Gastroesophageal sphincter (tissue), 3 donors: ENCODE results near the gene LRRC47.

Experiments used
- CTCF ChIP-seq, 4 experiments: fragments of 200-600 bp in 2 of 4; fragments of 450-650 bp in 2 of 4; sonication (generic) in 1 of 4; IDR thresholded peaks; one replicate each; pipeline ENCODE4 v1.5.1; 2017 to 2019; ENCODE audit warnings: antibody characterized with exemption in 4 of 4, mild to moderate bottlenecking in 2 of 4, moderate library complexity in 2 of 4
- POLR2A ChIP-seq, 2 donors: fragments of 450-650 bp; IDR thresholded peaks; one replicate each; pipeline ENCODE4 v1.6.1; 2017; ENCODE audit warnings: antibody characterized with exemption in 2 of 2, mild to moderate bottlenecking in 2 of 2, moderate library complexity in 1 of 2
- POLR2AphosphoS5 ChIP-seq: sonication (generic); formaldehyde crosslinking; IDR thresholded peaks from one replicate; pipeline ENCODE4 v1.6.1; 2017; ENCODE audit warnings: antibody characterized with exemption

GRCh38 chr1:3759796-3760195 is 36.5 kb downstream of the LRRC47 start:
- TF ChIP-seq POLR2AphosphoS5 (no peak), CTCF (IDR thresholded peaks at IDR 0.05) (no peak), POLR2A (IDR thresholded peaks at IDR 0.05) (no peak)
